Sciatic nerve (tissue), 2 donors: Measurements from ENCODE around the gene SGIP1. TPM values are rescaled to one million over a fixed set of nuclear protein-coding genes. Genes with fewer than 3 reads are reported as not detected.
"Not testable (repeated sequence)": the region's sequence is repeated elsewhere in the genome, so short reads cannot be mapped to it uniquely, and the experiment has no call there.

Experiments used
- ATAC-seq: fragments of 200-7000 bp; cut with Tn5 transposase; one replicate; pipeline ENCODE4 v1.9.1; 2020; ENCODE audit warnings: mild to moderate bottlenecking, moderate library complexity
- DNase-seq: peaks from one replicate; pipeline ENCODE4 v3.0.0-alpha.2; 2020; ENCODE audit warnings: low spot score
- intact Hi-C: fragments of 100-400 bp; cut with DNase I; formaldehyde crosslinking; loops from one replicate; pipeline ENCODE4 v1.14.2; 2022
- total RNA-seq: library from RNA; stranded (reverse); fragmentation: NEBNext Ultra II Directional; extraction: Animal tissue kit (Norgen Biotek cat#: 25700); gene quantifications from one replicate; pipeline ENCODE4 v1.2.1, GENCODE V29; 2021
- donor health status: DM: no; HTN: no; CAD: no.
- donor health status: DM: no; HTN: no; CAD: no.

SGIP1 gene
- total RNA-seq, 1 donor from 2014 or later = 7.0 TPM

DNA sequence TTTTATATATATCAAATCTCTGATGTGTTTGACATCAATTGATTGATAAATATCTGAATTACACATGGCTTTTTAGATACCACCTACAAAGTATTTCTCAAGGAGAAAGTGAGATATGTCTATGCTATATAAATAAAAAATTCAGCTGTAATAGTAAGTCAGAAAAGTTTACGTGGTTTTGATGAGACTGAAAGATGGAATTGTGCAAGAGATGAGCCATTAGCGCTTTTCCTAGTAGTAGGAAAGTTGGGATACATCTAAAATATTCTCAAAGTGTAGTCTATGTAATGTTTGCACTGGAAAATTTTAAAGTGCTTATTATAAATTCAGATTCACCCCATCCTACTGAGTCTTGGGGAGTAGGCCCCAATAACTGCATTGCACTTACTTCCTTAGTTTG lies 49.1 kb downstream of the SGIP1 start:
- intact Hi-C loops = no loop called here
- DNase-seq = no peak
- ATAC-seq = no peak

DNA sequence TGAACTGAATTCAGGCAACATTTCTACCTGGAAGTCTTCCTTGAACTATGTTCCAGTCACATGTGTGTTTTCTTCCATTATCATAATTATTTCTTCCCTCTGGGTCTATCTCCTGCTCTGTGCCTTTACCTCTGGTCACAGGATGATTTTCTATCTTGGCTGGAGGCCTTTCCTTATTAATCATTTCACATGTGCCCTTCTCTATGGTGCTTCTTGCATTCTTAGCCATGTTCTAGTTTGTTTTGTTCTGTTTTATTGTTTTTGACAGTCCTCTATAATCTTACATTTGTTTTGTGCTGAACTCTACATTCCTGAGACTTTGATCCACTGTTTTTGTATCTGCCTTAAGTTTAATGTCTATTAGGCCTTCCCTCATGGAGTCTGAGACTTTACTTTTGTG lies 51.0 kb downstream of the SGIP1 start:
- intact Hi-C loops = no loop called here
- ATAC-seq = no peak
- no peak for DNase-seq

DNA sequence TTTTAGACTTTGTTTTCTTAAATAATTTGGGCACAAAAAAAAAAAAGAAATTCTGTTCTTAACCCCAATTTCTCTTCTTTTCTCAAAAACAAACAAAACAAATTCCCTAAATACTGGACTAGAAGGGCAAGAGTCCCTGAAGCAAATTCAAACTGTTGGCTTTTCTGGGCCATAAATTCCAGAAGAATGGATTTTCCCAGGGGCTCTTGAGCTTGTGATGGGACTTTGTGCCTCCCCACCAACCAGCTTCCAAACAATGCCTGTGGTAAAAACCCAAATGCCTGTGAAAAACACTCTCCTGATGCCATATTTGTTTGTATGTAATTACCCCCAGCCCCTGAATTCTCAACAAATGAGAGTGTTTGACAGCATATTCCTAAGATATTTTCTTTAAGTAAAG lies 55.4 kb downstream of the SGIP1 start:
- DNase-seq (no peak), ATAC-seq (no peak)
- intact Hi-C loops = no loop called here

DNA sequence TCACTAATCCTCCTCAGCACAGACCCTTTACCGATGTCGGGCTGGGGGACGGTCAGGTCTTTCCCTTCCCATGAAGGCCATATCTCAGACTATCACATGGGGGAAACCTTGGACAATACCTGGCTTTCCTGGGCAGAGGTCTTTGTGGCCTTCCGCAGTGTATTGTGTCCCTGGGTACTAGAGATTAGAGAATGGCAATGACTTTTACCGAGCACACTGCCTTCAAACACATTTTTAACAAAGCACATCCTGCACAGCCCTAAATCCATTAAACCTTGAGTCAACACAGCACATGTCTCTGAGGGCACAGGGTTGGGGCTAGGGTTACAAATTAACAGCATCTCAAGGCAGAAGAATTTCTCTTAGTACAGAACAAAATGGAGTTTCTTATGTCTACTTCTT lies 58.2 kb downstream of the SGIP1 start:
- DNase-seq, intact Hi-C loops, ATAC-seq: not testable (repeated sequence)

DNA sequence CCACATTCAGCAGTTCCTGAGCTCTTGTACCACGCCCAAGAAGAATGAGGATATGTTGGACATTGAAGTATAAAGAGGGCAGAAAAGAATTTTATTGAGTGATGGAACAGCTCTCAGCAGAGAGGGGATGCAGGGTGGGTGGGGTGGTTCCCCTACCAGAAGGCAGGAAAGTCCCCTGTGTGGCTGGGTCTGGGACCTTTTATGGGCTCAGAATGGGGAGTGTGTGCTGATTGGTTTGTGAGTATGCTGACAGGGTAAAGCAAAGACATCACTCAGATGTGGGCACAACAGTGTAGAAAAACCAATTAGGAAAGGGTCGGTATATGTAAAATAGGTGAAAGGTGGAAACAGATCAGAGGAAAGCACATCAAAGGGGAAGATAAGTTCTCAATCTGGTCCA lies 62.2 kb downstream of the SGIP1 start:
- intact Hi-C loops = no loop called here
- DNase-seq = no peak
- no peak for ATAC-seq

DNA sequence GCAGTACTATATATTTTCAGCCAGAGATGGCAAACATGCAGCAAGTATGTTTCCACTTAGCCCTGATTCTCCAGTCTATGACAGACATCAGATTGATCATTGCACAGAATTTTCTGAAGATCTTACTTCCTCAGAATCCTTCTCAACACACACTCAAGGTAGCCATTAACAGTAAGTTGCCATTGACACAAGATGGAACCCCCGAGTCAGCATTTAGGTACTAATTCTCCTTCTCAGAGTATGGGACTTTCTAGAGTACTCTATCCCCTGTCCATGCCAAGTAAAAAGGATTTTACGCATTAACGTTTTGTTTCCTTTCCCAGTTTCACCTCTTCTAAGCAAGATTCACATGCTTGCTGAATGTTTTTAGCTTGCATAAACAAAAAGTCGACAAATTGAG lies 63.5 kb downstream of the SGIP1 start:
- DNase-seq = no peak
- intact Hi-C loops = no loop called here
- ATAC-seq = no peak

DNA sequence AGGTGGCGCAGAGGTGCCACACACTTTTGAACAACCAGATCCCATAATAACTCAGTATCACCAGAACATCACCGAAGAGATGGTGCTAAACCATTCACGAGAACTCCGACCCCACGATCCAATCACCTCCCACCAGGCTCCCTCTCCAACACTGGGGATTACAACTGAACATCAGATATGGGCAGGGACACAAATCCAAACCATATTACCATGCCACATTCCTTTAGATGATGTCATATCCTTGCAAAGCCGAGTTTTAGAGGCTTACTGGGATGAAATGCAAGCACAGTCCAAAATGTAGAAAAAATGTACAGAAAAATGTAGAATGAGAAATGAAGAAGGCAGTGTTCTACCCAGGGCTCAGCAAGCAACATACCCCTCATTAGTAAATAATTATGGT lies 64.7 kb downstream of the SGIP1 start:
- DNase-seq (no peak), ATAC-seq (no peak)
- intact Hi-C loops = no loop called here

DNA sequence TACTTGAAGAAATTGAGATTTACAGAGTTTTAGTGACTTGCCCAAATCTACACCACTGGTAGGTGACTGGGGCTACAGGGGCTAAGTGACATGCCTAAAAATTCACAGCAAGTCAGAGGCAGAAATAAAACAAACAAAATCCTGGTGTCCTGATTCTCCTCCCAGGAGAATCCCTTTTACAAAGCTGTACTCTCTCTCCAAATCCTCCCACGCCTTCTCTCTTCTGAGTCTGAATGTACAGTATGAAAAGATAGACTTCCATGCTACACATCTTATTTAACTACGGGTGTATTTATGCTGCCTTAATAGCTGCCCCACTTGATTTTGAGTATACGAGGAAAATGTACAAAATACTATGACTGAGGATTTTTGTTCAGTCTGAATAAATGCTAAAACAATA lies 65.4 kb downstream of the SGIP1 start:
- no peak for DNase-seq
- intact Hi-C loops = no loop called here
- no peak for ATAC-seq

DNA sequence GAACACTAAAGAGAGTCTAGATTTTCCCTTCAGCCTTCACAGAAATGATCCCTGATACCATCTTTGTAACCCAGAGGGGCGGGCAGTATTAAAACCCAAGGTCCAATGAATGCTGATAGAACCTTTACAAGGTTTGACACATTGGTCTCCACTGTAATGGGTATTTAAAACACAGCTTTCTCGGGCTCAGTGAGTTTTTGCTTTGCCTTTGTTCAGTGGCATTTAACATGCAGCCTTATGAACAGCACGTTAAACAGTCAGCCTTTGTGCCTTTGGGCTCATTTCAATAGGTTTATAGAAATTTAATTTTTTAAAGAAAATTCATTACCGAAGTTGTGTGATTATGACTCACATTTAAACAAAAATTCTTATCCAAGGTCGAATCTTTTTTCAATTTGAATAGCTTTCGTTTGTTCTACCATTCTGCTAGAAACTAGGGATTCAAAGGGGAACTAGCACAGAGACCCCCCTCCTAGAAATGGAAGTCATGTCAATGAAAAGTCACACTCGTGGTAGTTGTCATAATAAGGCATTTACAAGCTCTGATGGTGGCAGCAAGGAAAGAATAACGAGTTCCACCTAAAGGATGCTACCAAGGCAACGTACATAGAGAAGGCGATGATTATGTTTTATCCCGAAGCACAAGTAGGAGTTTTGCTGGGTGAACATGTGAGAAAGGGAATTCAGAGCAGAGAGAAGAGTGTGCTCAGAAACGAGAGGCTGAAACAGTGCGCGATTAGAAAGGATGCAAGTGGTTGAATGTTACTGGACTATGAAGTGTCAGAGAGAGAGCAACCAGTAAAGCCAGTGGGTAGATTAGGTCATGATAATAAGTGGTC lies 66.2 kb downstream of the SGIP1 start:
- ATAC-seq = no peak
- intact Hi-C loops = no loop called here

DNA sequence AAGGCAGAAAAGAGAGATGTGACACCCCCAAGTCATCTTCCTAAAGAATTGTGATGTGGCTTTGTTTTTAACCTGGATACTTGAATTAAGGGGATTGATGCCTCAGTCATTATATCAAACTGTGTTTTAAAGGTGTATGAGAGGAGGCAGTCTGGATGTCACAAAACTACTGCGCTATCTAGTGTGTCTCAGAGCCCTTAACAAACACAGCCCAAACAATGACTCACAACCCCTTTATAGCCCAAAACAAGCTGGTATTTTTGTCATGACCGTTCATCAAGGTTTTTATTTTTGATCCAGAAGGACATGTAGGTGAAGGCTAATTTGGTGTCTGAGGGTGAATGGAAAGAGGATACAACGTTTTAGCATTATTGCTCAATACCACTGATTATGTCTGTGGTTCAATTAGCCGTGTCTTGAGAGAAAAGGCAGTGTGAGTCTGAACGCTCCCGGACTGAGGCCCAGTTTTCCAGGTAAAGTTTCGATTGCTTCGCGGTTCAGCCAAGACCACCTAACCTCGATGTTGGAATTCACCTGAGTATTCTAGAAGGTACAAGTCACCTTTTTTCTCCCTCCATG lies 71.6 kb downstream of the SGIP1 start:
- no peak for DNase-seq
- ATAC-seq = no peak
- intact Hi-C loops = no loop called here

More for the DNA sequence above, 66.2 kb downstream of the SGIP1 start:
- DNase-seq = no peak

DNA sequence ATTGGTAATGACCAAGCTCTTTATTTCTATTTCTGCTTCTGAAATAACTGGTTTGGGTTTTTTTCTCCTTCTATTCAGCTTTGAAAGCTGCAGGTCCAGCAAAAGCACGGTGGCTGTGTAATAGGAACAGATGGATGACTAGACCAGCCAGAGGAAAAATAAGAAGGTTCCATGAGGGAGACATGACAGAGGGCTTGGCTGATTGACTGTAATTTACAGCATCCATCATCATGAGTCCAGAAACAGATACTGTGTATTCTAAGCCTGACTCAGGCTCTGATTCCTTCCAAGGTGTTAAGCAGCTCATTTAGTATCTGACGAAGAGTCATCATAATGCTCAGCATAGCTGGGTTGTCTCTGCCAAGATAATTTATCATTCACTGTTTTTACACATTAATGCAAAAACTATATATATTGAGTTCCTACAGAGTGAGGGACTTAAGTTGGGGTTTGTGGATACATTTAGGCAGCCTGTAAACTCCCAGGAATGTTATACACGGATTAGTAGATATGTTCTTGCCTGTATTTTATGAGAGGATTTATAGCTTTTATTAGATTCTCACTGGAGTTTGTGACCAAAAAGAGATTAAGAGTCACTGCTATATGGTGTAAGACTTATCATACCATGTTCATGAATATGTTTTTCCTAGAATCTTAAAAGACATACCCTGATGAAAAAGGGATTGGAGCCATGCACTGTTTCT lies 72.6 kb downstream of the SGIP1 start:
- intact Hi-C loops = no loop called here
- ATAC-seq (no peak), DNase-seq (no peak)

DNA sequence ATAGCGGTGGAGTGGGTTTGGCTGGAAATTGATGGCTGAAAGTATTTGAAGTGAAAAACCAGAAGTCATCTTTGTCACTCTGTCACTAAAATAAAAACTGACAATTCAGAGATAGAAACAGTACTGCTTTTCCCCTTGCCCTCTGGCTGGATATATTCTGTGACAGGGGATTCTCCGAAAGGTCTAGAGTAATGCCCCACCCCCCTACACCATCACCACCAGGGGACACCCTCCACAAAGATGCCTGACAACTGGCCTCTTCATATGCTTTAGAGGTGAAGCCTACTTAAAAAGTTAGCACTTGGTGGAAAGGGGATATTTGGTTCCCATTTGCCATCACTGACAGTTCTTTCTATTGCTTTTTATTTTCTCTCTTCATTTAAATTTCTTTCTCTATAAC lies 73.5 kb downstream of the SGIP1 start:
- ATAC-seq (no peak), DNase-seq (no peak)
- intact Hi-C loops = no loop called here

DNA sequence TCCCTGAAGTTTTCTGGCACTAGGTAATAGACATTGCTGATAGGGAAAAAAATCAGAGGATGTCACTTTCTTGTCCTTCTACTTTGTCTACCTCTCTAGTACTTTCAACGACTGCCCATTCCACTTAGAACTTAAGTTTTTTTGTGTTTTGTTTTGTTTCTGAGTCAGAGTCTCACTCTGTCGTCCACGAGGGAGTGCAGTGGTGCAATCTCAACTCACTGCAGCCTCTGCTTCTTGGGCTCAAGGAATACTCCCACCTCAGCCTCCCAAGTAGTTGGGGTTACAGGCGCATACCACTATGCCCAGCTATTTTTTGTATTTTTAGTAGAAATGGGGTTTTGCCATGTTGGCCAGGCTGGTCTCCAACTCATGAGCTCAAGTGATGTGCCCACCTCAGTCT lies 79.2 kb downstream of the SGIP1 start:
- ATAC-seq = no peak
- no peak for DNase-seq
- intact Hi-C loops = no loop called here

DNA sequence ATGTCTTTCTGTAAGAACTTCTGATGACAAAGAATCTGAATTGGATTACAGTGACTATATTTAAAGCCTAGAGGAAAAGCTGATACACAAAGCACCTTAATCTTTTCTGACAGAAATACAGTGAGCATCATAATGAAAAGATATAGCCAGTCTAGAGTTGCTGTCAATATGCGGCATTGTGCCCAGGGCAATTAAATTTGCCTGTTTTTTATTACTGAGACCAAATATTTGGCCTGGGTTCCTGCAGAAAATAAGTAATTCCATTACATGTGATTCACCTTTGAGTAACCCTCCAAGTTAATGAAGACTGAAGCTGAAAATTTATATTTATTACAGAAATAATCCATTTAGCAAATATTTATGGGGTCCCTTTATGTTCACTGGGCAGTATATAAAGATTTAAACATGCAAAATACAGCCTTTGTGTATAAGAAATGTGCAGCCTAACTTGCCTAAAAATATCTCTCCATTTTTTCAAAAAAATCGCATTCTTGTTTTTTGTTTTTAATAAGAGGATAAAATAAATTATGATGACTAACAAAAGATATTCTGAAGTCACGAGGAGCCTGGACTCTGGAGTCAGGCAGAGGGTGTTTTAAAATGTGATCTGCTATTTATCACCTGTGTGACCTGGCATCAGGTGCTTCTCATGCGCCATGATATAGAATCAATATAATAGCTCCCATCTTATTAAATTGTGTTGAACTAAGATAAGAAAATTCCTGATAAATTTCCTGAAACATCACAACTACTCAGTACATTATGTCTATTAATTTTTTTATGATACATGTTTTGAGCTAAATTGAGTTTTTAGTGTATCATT lies 83.6 kb downstream of the SGIP1 start:
- ATAC-seq (no peak), DNase-seq (no peak)
- intact Hi-C loops = no loop called here

DNA sequence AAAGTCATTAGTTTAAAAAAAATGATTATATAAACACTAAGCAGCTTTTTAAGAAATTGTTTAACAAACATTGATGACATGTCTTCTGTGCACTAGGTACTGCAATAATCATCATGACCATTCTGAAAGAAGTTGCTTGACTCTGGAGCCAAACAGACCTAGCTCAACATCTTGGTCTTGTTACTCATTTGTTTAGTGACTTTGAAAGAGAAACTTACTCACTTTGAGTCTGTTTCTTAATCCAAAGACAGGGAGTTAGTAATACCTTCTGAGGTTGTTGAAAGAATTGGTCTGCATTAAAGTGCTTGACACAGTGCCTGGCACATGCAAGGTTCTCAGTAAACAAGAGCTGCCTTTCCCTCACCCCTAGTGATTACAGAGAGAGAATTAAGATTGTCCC lies 84.4 kb downstream of the SGIP1 start:
- ATAC-seq = no peak
- DNase-seq = no peak
- intact Hi-C loops = no loop called here

DNA sequence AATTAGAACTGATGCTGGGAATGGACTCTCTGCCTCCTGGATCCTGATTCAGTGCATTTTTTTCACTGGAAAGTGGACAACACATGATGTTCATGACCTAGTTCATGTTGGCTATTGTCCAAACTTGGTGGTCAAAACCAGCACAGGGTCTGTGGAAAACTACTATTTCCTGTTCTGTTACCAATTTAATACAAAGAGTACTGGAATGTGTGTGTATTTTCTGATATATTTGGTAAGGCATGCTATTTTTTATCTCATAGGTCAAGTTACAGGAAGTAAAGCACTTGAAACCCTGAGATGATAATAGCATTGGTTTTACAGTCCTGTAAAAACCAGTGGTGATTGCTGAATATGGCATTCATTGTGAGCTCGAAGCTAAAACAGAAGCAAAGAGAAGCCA lies 89.9 kb downstream of the SGIP1 start:
- DNase-seq = no peak
- no peak for ATAC-seq
- intact Hi-C loops = no loop called here

DNA sequence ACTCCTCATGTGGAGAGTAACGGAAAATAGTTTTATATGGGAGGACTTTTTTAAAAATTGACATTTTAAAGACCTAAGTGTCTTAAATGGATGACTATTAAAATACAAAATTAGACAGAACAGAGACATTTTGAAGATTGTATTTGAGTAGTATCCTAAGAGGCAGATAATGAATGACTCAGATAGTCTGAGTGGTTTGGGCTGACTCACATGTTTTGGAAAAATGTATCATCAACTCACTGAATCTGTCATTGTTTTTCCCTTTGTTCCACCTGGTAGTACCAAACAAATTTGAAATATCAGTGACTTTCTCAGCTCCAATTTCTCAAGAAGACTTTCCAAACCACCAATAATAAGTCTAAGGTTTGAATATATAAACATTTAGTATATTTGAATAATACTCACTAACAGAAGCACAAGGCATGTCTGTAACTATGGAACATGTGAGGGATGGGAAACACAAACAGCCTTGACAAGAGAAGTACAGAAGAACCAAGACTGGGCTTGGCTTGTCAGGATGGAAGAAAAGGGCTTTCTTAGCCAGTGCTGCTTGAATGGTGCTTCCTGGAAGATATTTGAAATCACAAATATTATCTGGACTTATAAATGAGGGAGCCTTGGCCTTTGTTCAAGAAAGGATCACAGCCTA lies 90.6 kb downstream of the SGIP1 start:
- no peak for DNase-seq
- ATAC-seq = no peak
- intact Hi-C loops = no loop called here

DNA sequence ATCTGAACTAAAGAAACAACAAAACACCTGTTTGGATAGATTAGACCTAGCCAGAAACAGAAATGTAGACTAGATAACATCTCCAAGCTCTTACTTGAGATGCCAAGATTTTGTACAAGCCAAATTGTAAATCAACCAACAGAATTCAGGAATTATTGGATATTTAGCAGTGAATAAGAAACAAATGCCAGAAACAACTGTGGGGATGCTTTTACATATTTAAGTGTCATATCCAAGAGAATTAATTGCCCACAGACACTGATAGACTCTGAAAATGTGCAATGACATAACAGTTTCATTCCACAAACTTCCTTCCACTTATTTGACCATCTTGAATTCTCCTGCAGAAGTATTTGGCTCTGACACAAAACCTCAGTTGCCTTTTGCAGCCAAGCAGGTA lies 92.3 kb downstream of the SGIP1 start:
- ATAC-seq = no peak
- intact Hi-C loops = no loop called here
- DNase-seq = no peak

DNA sequence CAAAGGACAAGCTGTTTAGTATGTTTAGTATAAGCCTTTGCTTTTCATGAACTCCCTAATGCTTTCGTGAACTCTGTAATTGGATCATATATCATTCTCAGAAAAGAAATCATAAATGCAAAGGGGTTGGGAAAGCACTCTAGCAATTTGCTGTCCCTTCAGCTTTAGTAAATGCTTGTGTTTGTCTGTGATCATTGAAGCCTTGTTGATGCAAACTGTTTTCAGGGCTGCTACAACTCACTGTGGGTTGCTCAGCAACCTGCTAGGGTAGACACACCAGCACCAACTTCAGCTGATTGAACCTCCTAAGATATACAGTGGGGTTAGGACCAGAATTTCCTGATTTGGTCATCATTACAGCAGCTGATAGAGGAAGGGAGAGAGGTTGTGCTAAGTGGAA lies 95.0 kb downstream of the SGIP1 start:
- DNase-seq = no peak
- intact Hi-C loops = no loop called here
- ATAC-seq = no peak
